SU-DHL-6 (cell line): ENCODE data around the gene THBS2.

ENCODE experiments used
- CTCF ChIP-seq: fragments of 200-600 bp; sonication (generic); IDR thresholded peaks from one replicate; pipeline ENCODE4 v1.5.1; 2017; ENCODE audit warnings: antibody characterized with exemption, mild to moderate bottlenecking, low read length, moderate library complexity; ENCODE audit not compliant: insufficient read depth, poor library complexity, severe bottlenecking
- EZH2phosphoT487 ChIP-seq: fragments of 200-600 bp; sonication (generic), shearing (Covaris generic); conservative IDR thresholded peaks from 2 replicates; pipeline ENCODE4 v1.6.1; 2018; ENCODE audit warnings: mild to moderate bottlenecking, antibody characterized with exemption, low read length, moderate library complexity, mixed read lengths

GRCh38 chr6:169217972-169218371 lies 35.7 kb downstream of the THBS2 start:
- TF ChIP-seq CTCF (no peak), EZH2phosphoT487 (no peak)
